SU-DHL-6 (cell line): Measurements from ENCODE around the gene RHEB.

Experiments
- CTCF ChIP-seq: fragments of 200-600 bp; sonication (generic); IDR thresholded peaks from one replicate; pipeline ENCODE4 v1.5.1; 2017; ENCODE audit warnings: antibody characterized with exemption, mild to moderate bottlenecking, low read length, moderate library complexity; ENCODE audit not compliant: insufficient read depth, poor library complexity, severe bottlenecking
- EZH2phosphoT487 ChIP-seq: fragments of 200-600 bp; sonication (generic), shearing (Covaris generic); conservative IDR thresholded peaks from 2 replicates; pipeline ENCODE4 v1.6.1; 2018; ENCODE audit warnings: mild to moderate bottlenecking, antibody characterized with exemption, low read length, moderate library complexity, mixed read lengths

GRCh38 chr7:151549083-151549482 lies 29.4 kb upstream of the RHEB start:
- TF ChIP-seq CTCF (no peak), EZH2phosphoT487 (no peak)
